Glomerular endothelial cell (primary cell): ENCODE measurements around the gene ILRUN. TPM values are rescaled to one million over a fixed set of nuclear protein-coding genes. Genes with fewer than 3 reads are reported as not detected.
"Not testable (repeated sequence)": the region's sequence is repeated elsewhere in the genome, so short reads cannot be mapped to it uniquely, and the experiment has no call there.

Experiments used
- DNase-seq: peaks from one replicate; pipeline ENCODE4 v3.0.0-alpha.2; 2011; ENCODE audit warnings: low read depth, low spot score; ENCODE audit errors: extremely low read depth
- total RNA-seq: library from RNA; depleted of rRNA; stranded (reverse); fragments of >200 nt; gene quantifications from 2 replicates; pipeline ENCODE4 v1.2.3, GENCODE V29; 2015

ILRUN gene
- total RNA-seq, 1 donor from 2014 or later, result 40.4 TPM

- no peak for DNase-seq
Measured at GRCh38 chr6:34697904-34698559, 1.5 kb upstream of the ILRUN start.

DNA sequence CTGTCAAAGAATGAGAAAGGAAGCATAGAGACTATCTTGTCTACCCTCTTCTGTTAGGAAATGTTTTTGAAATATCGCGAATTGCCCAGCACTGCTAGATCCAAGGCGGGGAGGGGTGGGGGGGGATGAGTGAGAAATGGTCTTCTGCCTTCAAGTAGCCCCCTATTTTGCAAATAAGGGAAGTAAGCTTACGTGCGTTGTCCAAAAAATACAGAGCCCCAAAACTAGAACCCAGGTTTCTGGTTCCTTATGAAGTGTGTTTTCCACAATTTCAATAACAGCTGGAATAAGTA is 923 bp upstream of the ILRUN start:
- no peak for DNase-seq

DNA sequence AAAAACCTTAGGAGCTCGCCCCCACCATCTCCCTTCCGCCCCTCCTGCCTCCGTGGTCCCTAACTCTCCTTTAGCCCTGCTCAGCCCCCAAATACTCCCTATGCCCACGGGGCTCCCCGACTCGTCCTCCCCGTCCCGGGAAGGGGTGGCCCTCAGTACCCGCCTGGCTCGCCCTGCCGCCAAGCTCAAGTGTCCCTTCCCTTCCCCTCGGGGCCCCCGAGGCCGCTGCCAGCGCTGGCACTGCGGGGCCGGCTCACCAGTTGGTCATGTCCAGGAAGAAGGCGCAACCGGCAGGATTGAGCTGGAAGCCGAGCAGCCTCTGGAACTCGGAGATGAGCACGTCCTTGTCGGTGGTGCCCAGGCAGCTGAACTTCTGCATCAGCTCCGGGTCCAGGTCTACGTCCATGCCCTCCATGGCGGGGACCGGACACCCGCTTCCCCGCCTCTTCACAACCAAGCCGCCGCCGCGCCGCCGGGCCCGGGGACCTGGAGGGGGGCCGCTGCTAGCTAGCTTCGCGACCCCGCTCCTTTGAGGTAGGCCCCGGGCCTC is 303 bp downstream of the ILRUN start:
- no peak for DNase-seq

- DNase-seq, result no peak
Measured at GRCh38 chr6:34695729-34696188, 808 bp downstream of the ILRUN start.

- DNase-seq, result no peak
Measured at GRCh38 chr6:34692280-34692679, 4.3 kb downstream of the ILRUN start.

GRCh38 chr6:34689742-34690141 is 6.8 kb downstream of the ILRUN start:
- no peak for DNase-seq

DNA sequence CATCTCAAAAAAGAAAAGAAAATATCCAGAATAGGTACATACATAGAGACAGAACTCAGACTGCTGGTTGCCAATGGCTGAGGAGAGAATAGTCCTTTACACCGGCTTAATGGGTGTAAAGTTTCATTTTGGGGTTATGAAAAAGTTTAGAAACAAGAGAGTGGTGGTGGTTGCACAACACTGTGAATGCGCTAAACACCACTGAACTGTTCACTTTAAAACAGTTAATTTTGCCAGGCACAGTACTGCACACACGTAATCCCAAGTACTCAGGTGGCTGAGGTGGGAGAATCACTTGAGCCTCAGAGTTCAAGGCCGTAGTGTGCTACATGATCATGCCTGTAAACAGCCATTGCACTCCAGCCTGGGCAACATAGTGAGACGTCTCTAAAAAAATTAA is 7.6 kb downstream of the ILRUN start:
- no peak for DNase-seq

- no peak for DNase-seq
Measured at GRCh38 chr6:34684919-34685318, 11.6 kb downstream of the ILRUN start.

GRCh38 chr6:34684364-34684763 is 12.2 kb downstream of the ILRUN start:
- DNase-seq, result no peak

DNA sequence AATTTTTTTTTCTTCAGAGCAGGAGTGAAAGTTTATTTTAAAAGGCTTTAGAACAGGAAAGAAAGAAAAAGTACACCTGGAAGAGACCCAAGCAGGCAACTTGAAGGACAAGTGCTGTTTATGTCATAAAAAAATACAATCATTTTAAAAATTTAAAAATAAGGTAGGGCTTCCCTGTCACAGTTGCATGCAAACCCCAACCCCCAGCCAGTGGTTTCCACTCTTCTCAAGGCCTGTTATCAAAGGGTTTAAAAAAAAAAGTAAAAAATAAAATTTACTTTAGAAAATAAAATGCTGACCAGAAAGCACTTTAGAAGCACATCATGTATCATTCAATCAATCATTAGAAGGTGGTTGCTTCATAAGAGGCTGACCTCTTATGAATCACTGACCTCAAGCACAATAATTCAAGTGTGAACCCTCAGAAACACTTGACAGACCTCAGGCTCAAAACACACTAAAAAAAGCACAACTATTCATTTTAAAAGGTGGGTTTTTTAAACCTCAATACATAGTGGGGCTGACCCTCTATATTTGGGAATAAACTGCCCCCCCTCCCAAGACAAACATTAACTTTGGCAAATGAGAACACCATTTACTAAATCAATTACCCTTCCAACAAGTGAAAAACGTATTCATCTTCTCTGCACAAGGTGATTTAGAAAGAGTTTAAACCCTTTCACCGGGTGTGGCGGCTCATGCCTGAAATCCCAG is 15.6 kb downstream of the ILRUN start:
- no peak for DNase-seq

GRCh38 chr6:34680313-34680712 is 16.3 kb downstream of the ILRUN start:
- DNase-seq, result not testable (repeated sequence)

DNA sequence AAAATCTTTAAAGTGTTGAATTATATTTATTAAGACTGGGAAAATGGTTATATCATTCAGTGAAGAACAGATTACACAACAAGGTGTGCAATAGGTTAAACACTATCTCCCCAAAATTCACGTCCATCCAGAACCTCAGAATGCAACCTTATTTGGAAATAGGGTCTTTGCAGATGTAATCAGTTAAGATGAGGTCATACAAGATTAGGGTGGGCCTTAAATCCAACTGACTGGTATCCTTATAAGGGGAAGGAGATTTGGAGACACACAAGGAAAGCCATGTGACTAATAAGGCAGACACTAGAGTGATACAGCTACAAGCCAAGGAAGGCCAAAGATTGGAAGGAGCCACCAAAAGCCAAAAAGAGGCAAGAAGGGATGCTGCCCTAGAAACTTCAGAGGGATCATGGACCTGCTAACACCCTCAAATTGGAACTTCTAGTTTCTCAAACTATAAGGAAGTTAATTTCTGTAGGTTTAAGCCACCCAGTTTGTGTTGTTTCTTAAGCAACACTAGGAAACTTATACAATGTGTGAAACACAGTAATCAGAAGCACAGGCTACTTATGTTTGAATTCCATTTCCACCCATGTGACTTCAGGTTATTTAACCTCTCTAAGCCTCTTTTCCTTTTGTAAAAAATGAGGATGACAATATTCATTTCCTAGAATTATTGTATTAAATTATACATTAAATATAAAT is 16.9 kb downstream of the ILRUN start:
- DNase-seq, result no peak

DNA sequence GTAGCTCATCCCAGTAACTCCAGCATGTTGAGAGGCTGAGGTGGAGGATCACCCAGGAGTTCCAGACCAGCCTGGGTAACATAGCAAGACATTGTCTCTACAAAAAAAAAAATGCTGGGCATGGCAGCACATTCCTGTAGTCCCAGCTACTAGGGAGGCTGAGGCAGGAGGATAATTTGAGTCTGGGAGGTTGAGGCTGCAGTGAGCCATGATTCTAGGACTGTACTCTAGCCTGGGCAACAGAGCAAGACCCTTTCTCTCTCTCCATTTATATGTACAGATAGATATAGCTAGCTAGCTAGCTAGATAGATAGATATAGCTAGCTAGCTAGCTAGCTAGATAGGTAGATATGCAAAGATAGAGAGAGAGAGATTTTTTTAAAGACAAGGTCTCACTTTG is 20.4 kb downstream of the ILRUN start:
- DNase-seq, result no peak

DNA sequence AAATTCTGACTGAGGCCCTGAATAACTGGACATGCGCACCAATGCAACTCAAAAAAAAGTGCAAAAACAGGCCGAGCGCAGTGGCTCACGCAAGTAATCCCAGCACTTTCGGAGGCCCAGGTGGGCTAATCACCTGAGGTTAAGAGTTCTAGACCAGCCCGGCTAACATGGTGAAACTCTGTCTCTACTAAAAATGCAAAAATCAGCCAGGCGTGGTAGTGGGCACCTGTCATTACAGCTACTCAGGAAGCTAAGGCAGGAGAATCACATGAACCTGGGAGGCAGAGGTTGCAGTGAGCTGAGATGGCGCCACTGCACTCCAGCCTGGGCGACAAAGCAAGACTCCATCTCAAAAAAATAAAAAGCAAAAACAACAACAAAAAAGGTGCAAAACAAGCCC is 21.6 kb downstream of the ILRUN start:
- not testable (repeated sequence) for DNase-seq

GRCh38 chr6:34674268-34674639 is 22.3 kb downstream of the ILRUN start:
- DNase-seq, result no peak

DNA sequence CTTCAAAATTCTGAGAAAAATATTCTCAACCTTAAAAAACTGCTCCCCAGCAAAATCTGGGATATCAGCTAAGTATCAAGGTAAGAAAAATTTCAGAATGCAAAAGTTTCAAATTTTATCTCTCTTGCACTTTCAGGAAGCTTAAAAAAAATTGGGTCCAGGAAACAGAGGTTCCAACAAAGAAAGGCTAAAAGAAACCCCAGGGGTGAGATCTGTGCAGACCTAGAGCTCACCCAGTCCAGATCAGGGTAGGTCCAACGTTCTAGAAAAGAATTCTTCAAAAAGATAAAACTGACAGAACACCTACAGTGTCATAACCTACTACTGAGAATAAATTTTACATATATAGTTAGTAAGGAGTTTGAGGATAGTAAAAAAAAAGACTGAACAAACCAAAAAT is 23.5 kb downstream of the ILRUN start:
- DNase-seq, result no peak

DNA sequence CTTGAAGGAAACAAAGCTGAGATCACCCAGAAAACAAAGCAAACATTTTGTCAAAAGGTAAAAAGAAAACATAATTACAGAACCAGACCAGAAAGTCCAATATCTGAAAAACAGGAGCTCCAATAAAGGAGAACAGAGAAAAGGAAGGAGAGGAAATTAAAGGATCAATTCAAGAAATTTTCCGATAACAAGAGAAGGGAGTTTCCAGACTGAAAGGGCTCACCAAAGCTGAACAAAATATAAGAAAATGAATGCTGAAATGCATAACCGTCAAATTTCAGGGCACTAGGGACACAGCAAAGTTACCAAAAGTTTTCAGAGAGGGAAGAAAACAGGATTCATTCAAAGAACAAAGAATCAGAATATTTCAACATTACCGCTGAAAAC is 23.9 kb downstream of the ILRUN start:
- no peak for DNase-seq

DNA sequence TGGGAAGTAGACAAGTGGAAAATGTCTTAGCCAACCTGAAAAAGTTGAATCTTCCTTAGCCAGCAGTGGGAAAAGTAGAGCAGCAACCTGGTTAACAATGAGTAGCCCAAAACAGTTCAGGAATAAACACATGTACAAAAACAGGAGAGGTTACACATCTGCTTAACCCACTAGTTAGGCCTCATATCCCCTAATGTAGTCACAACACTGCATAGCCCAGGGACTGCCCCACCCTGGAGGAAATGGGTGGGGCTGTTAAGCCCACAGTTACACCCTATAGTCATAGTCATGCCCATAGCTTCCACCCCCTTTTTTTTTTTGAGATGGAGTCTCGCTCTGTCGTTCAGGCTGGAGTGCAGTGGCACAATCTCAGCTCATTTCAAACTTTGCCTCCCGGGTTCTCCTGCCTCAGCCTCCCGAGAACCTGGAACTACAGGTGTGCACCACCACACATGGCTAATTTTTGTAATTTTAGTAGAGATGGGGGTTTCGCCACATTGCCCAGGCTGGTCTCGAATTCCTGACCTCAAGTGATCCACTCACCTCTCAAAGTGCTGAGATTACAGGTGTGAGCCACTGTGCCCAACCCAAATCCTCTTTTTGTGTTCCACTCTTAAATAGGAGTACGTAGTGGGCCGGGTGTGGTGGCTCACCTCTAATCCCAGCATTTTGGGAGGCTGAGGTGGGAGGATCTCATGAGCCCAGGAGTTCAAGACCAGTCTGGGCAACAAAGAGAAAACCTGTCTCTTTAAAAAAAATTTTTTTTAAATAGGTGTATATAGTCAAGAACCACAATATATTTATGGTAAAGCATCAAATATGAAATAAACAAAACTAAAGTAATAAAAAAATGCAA is 24.5 kb downstream of the ILRUN start:
- DNase-seq, result no peak

GRCh38 chr6:34671367-34671766 is 25.2 kb downstream of the ILRUN start:
- no peak for DNase-seq

GRCh38 chr6:34668799-34669198 is 27.8 kb downstream of the ILRUN start:
- not testable (repeated sequence) for DNase-seq
